KOPT-K1 (cell line): ENCODE measurements around the gene NLRP13.

Experiments
- H3K27ac ChIP-seq: fragments of 200-600 bp; sonication (generic); 2 replicates; pipeline ENCODE4 v1.5.1; 2016; ENCODE audit warnings: antibody characterized with exemption, mild to moderate bottlenecking, low read depth, low read length; ENCODE audit not compliant: poor library complexity, severe bottlenecking
- H3K36me3 ChIP-seq: fragments of 200-600 bp; sonication (generic); 2 replicates; pipeline ENCODE4 v1.5.1; 2017; ENCODE audit warnings: antibody characterized with exemption, mild to moderate bottlenecking, low read length, moderate library complexity; ENCODE audit not compliant: insufficient read depth
- H3K9me3 ChIP-seq: fragments of 200-600 bp; sonication (generic); 2 replicates; pipeline ENCODE4 v1.5.1; 2017; ENCODE audit warnings: antibody characterized with exemption, low read length, mild to moderate bottlenecking; ENCODE audit not compliant: insufficient read depth, poor library complexity, severe bottlenecking

Gene NLRP13

DNA sequence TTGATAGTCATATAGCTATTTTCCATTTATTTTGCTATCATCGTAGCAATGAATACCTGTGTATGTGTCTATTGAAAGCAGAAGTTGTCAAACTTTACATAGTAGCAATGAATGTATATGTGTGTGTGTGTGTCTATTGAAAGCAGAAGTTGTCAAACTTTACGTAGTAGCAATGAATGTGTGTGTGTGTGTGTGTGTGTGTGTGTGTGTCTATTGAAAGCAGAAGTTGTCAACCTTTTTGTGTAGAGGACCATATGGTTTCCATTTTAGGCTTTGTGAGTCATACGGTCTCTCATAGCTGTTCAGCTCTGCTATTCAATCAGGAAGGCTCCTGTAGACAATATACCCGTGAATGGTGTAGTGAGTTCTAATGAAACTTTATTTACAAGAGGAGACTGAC, 75.0 kb downstream of the NLRP13 start:
- no peaks in the 10 kb centered on the region for H3K36me3 ChIP-seq
- no peak overlapping the region for H3K27ac ChIP-seq
- H3K9me3 ChIP-seq, result no peaks in the 10 kb centered on the region

DNA sequence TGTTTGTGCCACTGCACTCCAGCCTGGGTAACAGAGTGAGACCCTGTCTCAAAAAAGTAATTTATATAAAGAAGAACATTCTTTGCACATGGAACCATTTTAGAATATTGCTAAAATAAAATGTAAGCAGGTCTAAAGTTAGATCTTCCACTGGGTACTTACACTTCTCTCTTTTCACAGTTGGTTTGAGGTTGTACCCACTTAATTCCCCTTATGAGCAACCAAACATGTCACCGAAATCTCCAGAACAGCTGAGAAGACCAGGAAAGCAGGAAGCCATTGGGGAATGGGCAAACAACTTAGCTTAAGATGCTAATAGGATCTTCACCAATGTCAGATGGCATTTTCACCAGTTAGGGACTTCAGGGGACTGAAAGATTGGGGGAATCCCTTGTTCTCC, 77.0 kb downstream of the NLRP13 start:
- H3K27ac ChIP-seq, result no peak overlapping the region
- H3K36me3 ChIP-seq, result no peaks in the 10 kb centered on the region
- no peaks in the 10 kb centered on the region for H3K9me3 ChIP-seq
